Omental fat pad (tissue), 4 donors: ENCODE data around the gene RPL36AL. TPM values are rescaled to one million over a fixed set of nuclear protein-coding genes. Genes with fewer than 3 reads are reported as not detected.

Source experiments
- ATAC-seq: fragments of 150-250 bp; one replicate; pipeline ENCODE4 v1.9.1; 2016; ENCODE audit warnings: mild to moderate bottlenecking, moderate library complexity; ENCODE audit not compliant: low FRiP score
- DNase-seq: peaks from one replicate; pipeline ENCODE4 v3.0.0-alpha.2; 2019; ENCODE audit warnings: low spot score
- CTCF ChIP-seq, 3 donors: fragments of 450-650 bp; IDR thresholded peaks; one replicate each; pipeline ENCODE4 v1.5.1; 2016 to 2017; ENCODE audit warnings: antibody characterized with exemption in 3 of 3, mild to moderate bottlenecking in 3 of 3, moderate library complexity in 2 of 3
- total RNA-seq, 4 donors: library from RNA; depleted of rRNA; stranded (reverse); fragments of >200 nt; gene quantifications; one replicate each; pipeline ENCODE4 v1.1.0, GENCODE V29; 2016

RPL36AL gene
- total RNA-seq, 4 donors from 2014 or later = 150 to 280 (median 234) TPM

- DNase-seq (no peak), ATAC-seq (no peak)
- TF ChIP-seq CTCF (IDR thresholded peaks at IDR 0.05) = no peak
Measured at GRCh38 chr14:49640540-49641417, 20.4 kb upstream of the RPL36AL start.

GRCh38 chr14:49637534-49638078 lies 17.2 kb upstream of the RPL36AL start:
- DNase-seq (no peak), ATAC-seq (no peak)
- no peak for TF ChIP-seq CTCF (IDR thresholded peaks at IDR 0.05)

DNA sequence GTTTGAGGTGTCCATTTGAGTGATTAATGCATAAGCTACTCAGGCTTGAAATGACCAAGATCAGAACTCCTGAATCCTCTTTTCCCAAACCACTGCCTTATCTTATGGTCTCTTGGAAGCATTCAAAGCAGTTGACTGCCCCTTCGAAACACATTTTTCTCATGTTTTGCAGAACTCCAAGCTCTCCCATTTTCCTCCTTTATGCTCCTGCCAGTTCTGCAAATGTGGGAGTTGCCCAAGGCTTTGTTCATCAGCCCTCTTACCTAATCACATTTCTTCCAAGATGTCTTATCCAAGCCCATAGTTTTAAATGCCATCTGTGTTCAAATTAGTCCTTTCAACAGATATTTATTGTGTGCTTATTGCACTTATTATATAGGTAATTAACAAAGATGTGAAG lies 16.4 kb upstream of the RPL36AL start:
- ATAC-seq = no peak
- TF ChIP-seq CTCF (IDR thresholded peaks at IDR 0.05) = no peak
- no peak for DNase-seq

DNA sequence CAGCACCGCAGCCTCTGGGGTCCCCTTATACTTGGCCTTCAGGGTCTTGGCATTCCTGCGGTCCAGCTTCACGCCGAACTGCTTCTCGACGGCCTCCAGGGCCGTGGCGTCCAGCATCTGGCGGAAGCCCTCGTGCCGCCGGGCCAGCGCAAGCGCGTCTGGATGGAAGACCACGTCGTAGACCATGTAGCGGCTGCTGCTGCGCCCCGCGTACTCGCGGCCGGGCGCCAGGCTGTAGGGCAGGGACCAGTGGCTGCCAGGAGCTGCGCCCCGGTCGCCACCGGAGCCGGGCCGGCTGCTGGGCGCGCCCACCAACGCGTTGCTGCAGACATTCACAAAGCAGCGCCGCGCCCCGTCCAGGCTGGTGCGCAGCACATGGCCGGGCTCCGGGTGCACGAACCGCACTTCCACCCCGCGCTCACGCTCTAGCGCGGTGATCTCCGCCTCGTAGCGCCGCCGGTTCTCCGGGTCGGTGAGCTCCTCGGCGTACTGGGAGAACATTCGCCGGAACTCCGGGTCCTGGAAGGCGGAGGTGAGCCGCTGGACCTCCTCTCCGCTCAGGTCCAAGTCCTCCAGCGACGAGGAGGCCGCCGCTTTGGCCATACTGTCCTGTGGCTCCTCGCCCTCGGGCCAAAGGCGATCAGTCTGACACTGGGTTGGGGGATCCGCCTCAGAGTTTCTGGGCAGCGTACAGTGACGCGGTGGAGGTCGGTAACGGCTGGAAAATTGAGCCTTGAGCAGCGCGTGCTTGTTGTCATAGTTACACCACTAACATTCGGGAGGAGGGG lies 14.3 kb upstream of the RPL36AL start, which contains the start of gene DNAAF2:
Gene DNAAF2, minus strand, starts transcription at position 698 of the 788 bp plus-strand sequence. Its CDS starts 95 bp downstream, at position 603.
- peak; percentile 48 for DNase-seq
- peak; percentile 74 for ATAC-seq
- TF ChIP-seq CTCF (IDR thresholded peaks at IDR 0.05) = no peak

GRCh38 chr14:49633640-49634546 lies 13.5 kb upstream of the RPL36AL start:
- DNase-seq (peak; percentile 69), ATAC-seq (peak; percentile 97)
- peak in 1 of 3 donors; percentile 65 for TF ChIP-seq CTCF (IDR thresholded peaks at IDR 0.05)
